ENCODE data around the gene EFCAB13. TPM values are rescaled to one million over a fixed set of nuclear protein-coding genes. Genes with fewer than 3 reads are reported as not detected.
"Not testable (repeated sequence)": the region's sequence is repeated elsewhere in the genome, so short reads cannot be mapped to it uniquely, and the experiment has no call there.

EFCAB13 gene
- total RNA-seq, 1 donor = 6.9 TPM

DNA sequence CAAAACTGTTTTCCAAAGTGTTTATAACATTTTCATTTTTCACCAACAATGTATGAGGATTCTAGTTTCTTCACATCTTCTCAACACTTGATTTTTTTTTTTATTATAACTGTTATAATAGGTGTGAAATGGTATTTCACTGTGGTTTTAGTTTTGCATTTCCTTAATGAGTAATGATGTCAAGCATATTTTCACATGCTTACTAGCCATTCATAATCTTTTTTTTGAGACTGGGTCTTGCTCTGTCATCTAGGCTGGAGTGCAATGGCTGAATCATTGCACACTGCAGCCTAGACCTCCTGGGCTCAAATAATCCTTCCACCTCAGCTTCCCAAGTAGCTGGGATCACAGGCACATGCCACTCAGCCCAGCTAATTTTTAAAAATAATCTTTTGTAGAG lies 65.1 kb downstream of the EFCAB13 start:
- Histone ChIP-seq H3K4me1 (ENCODE audit: insufficient read depth, low read length) (no peaks in the 10 kb centered on the region), H3K4me2 (ENCODE audit: insufficient read depth, low read length) (no peak overlapping the region), H2AFZ (ENCODE audit: low read length) (no peak overlapping the region), H3K79me2 (ENCODE audit: insufficient read depth, low read length) (no peaks in the 10 kb centered on the region), H3K4me3 (ENCODE audit: insufficient read depth, low read length) (no peak overlapping the region), H3K9me3 (ENCODE audit: low read depth, low read length) (no peaks in the 10 kb centered on the region), H3K27me3 (ENCODE audit: insufficient read depth, low read length) (no peaks in the 10 kb centered on the region), H3K27ac (ENCODE audit: low read depth, low read length) (no peak overlapping the region), H3K36me3 (ENCODE audit: insufficient read depth, low read length) (no peaks in the 10 kb centered on the region), H4K20me1 (ENCODE audit: insufficient read depth, low read length) (no peaks in the 10 kb centered on the region)
- TF ChIP-seq CTCF (IDR thresholded peaks at IDR 0.05; ENCODE audit: extremely low read depth, low read depth, low read length) = no peak
- DNase-seq (ENCODE audit: insufficient read length, low spot score, missing footprints) = no peak

- H3K4me3 ChIP-seq (ENCODE audit: insufficient read depth, low read length); H3K27ac ChIP-seq (ENCODE audit: low read depth, low read length); H3K79me2 ChIP-seq (ENCODE audit: insufficient read depth, low read length); DNase-seq (ENCODE audit: insufficient read length, low spot score, missing footprints); H2AFZ ChIP-seq (ENCODE audit: low read length); H3K27me3 ChIP-seq (ENCODE audit: insufficient read depth, low read length); H4K20me1 ChIP-seq (ENCODE audit: insufficient read depth, low read length); H3K4me2 ChIP-seq (ENCODE audit: insufficient read depth, low read length); H3K4me1 ChIP-seq (ENCODE audit: insufficient read depth, low read length); H3K36me3 ChIP-seq (ENCODE audit: insufficient read depth, low read length); H3K9me3 ChIP-seq (ENCODE audit: low read depth, low read length): not testable (repeated sequence)
Observed at GRCh38 chr17:47397532-47398128, 73.9 kb downstream of the EFCAB13 start.

- Histone ChIP-seq H3K36me3 (ENCODE audit: insufficient read depth, low read length) (no peaks in the 10 kb centered on the region), H3K4me2 (ENCODE audit: insufficient read depth, low read length) (no peak overlapping the region), H3K27ac (ENCODE audit: low read depth, low read length) (no peak overlapping the region), H4K20me1 (ENCODE audit: insufficient read depth, low read length) (no peaks in the 10 kb centered on the region), H3K4me3 (ENCODE audit: insufficient read depth, low read length) (no peak overlapping the region), H3K4me1 (ENCODE audit: insufficient read depth, low read length) (no peaks in the 10 kb centered on the region), H2AFZ (ENCODE audit: low read length) (no peak overlapping the region), H3K9me3 (ENCODE audit: low read depth, low read length) (no peaks in the 10 kb centered on the region), H3K27me3 (ENCODE audit: insufficient read depth, low read length) (no peaks in the 10 kb centered on the region), H3K79me2 (ENCODE audit: insufficient read depth, low read length) (no peaks in the 10 kb centered on the region)
- no peak for TF ChIP-seq CTCF (IDR thresholded peaks at IDR 0.05; ENCODE audit: extremely low read depth, low read depth, low read length)
- no peak for DNase-seq (ENCODE audit: insufficient read length, low spot score, missing footprints)
Observed at GRCh38 chr17:47400333-47400732, 76.6 kb downstream of the EFCAB13 start.

- no peak for TF ChIP-seq CTCF (IDR thresholded peaks at IDR 0.05; ENCODE audit: extremely low read depth, low read depth, low read length)
- DNase-seq (ENCODE audit: insufficient read length, low spot score, missing footprints) = no peak
- H3K27ac ChIP-seq (ENCODE audit: low read depth, low read length) = no peak overlapping the region
Observed at GRCh38 chr17:47401100-47401499, 77.3 kb downstream of the EFCAB13 start.

More at GRCh38 chr17:47401100-47401499, 77.3 kb downstream of the EFCAB13 start:
- H3K4me3 ChIP-seq (ENCODE audit: insufficient read depth, low read length) = no peak overlapping the region
- H3K27me3 ChIP-seq (ENCODE audit: insufficient read depth, low read length) = no peaks in the 10 kb centered on the region
- no peaks in the 10 kb centered on the region for H3K36me3 ChIP-seq (ENCODE audit: insufficient read depth, low read length)
- no peak overlapping the region for H3K4me2 ChIP-seq (ENCODE audit: insufficient read depth, low read length)
- H2AFZ ChIP-seq (ENCODE audit: low read length) = no peak overlapping the region
- no peaks in the 10 kb centered on the region for H3K4me1 ChIP-seq (ENCODE audit: insufficient read depth, low read length)
- no peaks in the 10 kb centered on the region for H4K20me1 ChIP-seq (ENCODE audit: insufficient read depth, low read length)
- H3K9me3 ChIP-seq (ENCODE audit: low read depth, low read length) = no peaks in the 10 kb centered on the region
- H3K79me2 ChIP-seq (ENCODE audit: insufficient read depth, low read length) = no peaks in the 10 kb centered on the region
